ENCODE results near the gene BEGAIN. TPM values are rescaled to one million over a fixed set of nuclear protein-coding genes. Genes with fewer than 3 reads are reported as not detected.
A peak's percentile ranks its signal among the peaks of the same experiment; 100 is the strongest.

The BEGAIN gene
- total RNA-seq, 1 experiment from 2014 or later, result 0.54 TPM

DNA sequence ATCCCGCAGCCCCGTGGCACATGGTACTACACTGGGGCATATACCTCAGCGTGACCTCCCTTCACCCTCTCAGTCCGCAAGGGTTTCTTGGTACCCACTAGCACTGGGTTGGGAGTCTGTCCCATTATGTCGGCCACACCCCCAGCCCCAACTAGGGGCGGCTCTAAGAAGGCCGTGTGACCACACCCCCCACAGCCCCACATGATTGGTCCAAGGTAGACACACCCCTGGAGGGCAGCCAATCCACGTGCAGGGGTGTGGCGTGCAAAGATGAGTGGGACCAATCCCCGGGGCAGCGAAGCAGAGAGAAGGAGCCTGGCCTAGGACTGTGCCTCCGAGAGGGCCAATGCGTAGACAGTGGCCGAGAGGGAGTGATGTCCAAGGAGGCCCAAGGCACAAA is 34.6 kb upstream of the BEGAIN start:
- Histone ChIP-seq H3K9me3 (no peaks in the 10 kb centered on the region), H3K4me3 (ENCODE audit: low read depth, low read length) (no peak overlapping the region), H3K36me3 (ENCODE audit: control insufficient read depth, insufficient read depth, low read length) (no peaks in the 10 kb centered on the region), H3K27me3 (replicated peaks; ENCODE audit: control insufficient read depth, insufficient read depth, low read length) (no peaks in the 10 kb centered on the region), H3K4me1 (no peaks in the 10 kb centered on the region)
- Mint-ChIP-seq H3K4me3 (ENCODE audit: unreplicated experiment) (no peak overlapping the region), H3K27ac (ENCODE audit: unreplicated experiment) (no peak overlapping the region), H3K27me3 (ENCODE audit: insufficient read depth, unreplicated experiment) (peaks cover 17% of the 10 kb centered on the region), H3K36me3 (ENCODE audit: insufficient read depth, unreplicated experiment) (no peaks in the 10 kb centered on the region), H3K9me3 (ENCODE audit: unreplicated experiment) (no peaks in the 10 kb centered on the region), H3K4me1 (ENCODE audit: low read depth, unreplicated experiment) (no peaks in the 10 kb centered on the region)
- POLR2A ChIA-PET, result no interaction called here
- intact Hi-C loops (cut with micrococcal nuclease; ENCODE audit: unreplicated experiment), result no loop called here
- TF ChIP-seq, protein P1, sequence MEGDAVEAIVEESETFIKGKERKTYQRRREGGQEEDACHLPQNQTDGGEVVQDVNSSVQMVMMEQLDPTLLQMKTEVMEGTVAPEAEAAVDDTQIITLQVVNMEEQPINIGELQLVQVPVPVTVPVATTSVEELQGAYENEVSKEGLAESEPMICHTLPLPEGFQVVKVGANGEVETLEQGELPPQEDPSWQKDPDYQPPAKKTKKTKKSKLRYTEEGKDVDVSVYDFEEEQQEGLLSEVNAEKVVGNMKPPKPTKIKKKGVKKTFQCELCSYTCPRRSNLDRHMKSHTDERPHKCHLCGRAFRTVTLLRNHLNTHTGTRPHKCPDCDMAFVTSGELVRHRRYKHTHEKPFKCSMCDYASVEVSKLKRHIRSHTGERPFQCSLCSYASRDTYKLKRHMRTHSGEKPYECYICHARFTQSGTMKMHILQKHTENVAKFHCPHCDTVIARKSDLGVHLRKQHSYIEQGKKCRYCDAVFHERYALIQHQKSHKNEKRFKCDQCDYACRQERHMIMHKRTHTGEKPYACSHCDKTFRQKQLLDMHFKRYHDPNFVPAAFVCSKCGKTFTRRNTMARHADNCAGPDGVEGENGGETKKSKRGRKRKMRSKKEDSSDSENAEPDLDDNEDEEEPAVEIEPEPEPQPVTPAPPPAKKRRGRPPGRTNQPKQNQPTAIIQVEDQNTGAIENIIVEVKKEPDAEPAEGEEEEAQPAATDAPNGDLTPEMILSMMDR (IDR thresholded peaks at IDR 0.05; ENCODE audit: insufficient read depth in 1 of 2, low read depth in 1 of 2, low read length in 1 of 2, severe bottlenecking in 1 of 2, unreplicated experiment in 1 of 2), result no peak
- CTCF ChIA-PET, result no interaction called here
- BruUV-seq (replicated peaks), result no TSS peak
- peak in 1 of 2 experiments; percentile 44 for DNase-seq

DNA sequence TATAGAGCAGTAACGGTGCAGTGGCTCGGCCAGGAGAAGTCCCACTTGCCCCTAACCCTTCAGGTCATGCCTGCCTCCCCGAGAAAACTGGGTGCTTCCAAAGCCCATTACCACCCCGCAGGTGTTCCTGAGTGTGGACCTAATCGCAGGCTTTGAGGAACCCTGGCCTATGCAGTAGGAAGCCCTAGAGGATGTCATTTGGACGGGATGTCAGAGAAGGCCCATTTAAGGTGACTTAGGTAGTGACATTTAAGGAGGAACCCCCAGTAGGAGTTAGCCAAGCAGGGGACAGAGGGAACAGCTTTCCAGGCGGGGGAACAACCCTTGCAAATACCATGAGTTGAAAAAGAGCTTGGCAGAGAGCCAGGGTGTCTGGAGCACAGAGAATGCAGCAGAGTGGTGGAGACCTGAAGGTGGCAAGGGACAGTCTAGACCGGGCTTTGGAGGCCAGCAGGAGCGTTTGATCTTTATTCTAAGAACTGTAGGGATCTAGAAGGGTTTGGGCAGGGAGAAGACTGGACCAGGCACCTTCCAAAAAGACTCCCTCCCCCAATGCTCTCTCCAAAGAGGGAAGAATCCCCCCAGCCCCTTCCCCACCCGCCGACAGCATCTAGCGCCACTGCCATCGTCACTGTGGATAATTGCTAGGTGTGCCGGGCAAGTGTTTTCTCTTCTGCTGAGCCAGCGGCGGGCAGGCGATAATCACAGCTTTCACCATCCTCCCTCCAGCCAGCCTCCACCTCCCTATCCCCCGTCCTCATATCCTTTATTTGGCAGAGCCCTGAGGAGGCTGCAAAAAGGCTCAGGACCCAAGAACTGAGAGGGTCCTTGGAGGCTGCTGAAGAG is 33.3 kb upstream of the BEGAIN start:
- Histone ChIP-seq H3K9me3 (no peaks in the 10 kb centered on the region), H3K27me3 (replicated peaks; ENCODE audit: control insufficient read depth, insufficient read depth, low read length) (no peaks in the 10 kb centered on the region), H3K4me1 (no peaks in the 10 kb centered on the region), H3K4me3 (ENCODE audit: low read depth, low read length) (no peak overlapping the region), H3K36me3 (ENCODE audit: control insufficient read depth, insufficient read depth, low read length) (no peaks in the 10 kb centered on the region)
- BruUV-seq (replicated peaks), result no TSS peak
- Mint-ChIP-seq H3K27me3 (ENCODE audit: insufficient read depth, unreplicated experiment) (peaks cover 15% of the 10 kb centered on the region), H3K4me3 (ENCODE audit: unreplicated experiment) (no peak overlapping the region), H3K27ac (ENCODE audit: unreplicated experiment) (no peak overlapping the region), H3K4me1 (ENCODE audit: low read depth, unreplicated experiment) (no peaks in the 10 kb centered on the region), H3K36me3 (ENCODE audit: insufficient read depth, unreplicated experiment) (no peaks in the 10 kb centered on the region), H3K9me3 (ENCODE audit: unreplicated experiment) (no peaks in the 10 kb centered on the region)
- ChIA-PET CTCF (interaction anchor here (1.0 kb wide), 1 partner anchor 25 kb away, joined by 3 read pairs; no protein-coding TSS in a partner anchor), POLR2A (no interaction called here)
- intact Hi-C loops (cut with micrococcal nuclease; ENCODE audit: unreplicated experiment), result no loop called here
- peak in 1 of 2 experiments; percentile 17 for DNase-seq
- TF ChIP-seq, protein P1 (IDR thresholded peaks at IDR 0.05; ENCODE audit: insufficient read depth in 1 of 2, low read depth in 1 of 2, low read length in 1 of 2, severe bottlenecking in 1 of 2, unreplicated experiment in 1 of 2), result no peak

DNA sequence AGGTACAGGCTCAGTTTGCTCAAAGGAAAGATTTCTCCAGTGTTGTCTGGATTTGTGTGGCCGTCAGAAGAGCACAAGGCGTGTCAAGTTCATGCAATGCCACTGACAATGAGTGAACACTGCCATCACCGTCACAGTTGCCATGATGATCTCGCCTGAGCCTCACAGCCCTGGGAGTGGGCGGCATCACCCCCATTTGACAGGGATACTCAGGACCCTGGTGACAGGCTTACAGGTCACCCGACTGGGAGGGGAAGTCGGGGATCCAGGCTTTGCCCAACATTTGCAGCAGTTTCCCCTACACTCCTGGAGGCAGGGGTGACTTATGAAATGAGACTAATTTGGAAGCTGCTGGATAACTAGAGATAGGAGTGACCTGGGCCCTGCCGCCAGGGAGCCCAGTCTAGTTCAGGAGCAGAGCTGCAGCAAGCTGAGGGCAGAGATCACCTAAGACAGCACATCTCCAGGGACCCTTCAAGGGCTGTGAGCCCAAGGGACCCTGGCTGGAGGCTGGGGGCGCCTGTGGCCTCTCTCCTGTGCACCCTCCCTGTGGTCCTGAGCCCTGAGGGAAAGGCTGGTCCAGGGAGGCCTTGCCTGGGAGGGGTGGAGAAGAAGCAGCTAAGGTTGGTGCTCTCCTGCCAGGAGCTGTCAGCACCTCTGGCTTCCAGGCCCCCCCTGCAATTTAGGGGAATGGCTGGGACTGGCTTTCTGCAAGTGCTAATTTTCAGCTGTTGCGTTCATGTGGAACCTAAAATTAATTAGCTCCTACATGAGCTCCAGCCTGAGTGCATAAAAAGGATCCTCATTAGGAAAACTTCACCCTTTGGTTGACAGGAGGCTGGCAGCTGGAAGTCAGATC is 32.4 kb upstream of the BEGAIN start:
- CTCF ChIA-PET, result interaction anchor here (1.0 kb wide), 1 partner anchor 26 kb away, joined by 3 read pairs; no protein-coding TSS in a partner anchor
- Mint-ChIP-seq H3K9me3 (ENCODE audit: unreplicated experiment) (no peaks in the 10 kb centered on the region), H3K4me3 (ENCODE audit: unreplicated experiment) (no peak overlapping the region), H3K27ac (ENCODE audit: unreplicated experiment) (no peak overlapping the region), H3K27me3 (ENCODE audit: insufficient read depth, unreplicated experiment) (peaks cover 13% of the 10 kb centered on the region), H3K4me1 (ENCODE audit: low read depth, unreplicated experiment) (no peaks in the 10 kb centered on the region), H3K36me3 (ENCODE audit: insufficient read depth, unreplicated experiment) (no peaks in the 10 kb centered on the region)
- POLR2A ChIA-PET, result no interaction called here
- Histone ChIP-seq H3K4me1 (no peaks in the 10 kb centered on the region), H3K27me3 (replicated peaks; ENCODE audit: control insufficient read depth, insufficient read depth, low read length) (no peaks in the 10 kb centered on the region), H3K36me3 (ENCODE audit: control insufficient read depth, insufficient read depth, low read length) (no peaks in the 10 kb centered on the region), H3K4me3 (ENCODE audit: low read depth, low read length) (no peak overlapping the region), H3K9me3 (no peaks in the 10 kb centered on the region)
- BruUV-seq (replicated peaks), result no TSS peak
- DNase-seq, result no peak
- intact Hi-C loops (cut with micrococcal nuclease; ENCODE audit: unreplicated experiment), result no loop called here
- TF ChIP-seq, protein P1 (IDR thresholded peaks at IDR 0.05; ENCODE audit: insufficient read depth in 1 of 2, low read depth in 1 of 2, low read length in 1 of 2, severe bottlenecking in 1 of 2, unreplicated experiment in 1 of 2), result no peak
